ENCODE measurements around the gene SEC31A. TPM values are rescaled to one million over a fixed set of nuclear protein-coding genes. Genes with fewer than 3 reads are reported as not detected.
"Not testable (repeated sequence)": the region's sequence is repeated elsewhere in the genome, so short reads cannot be mapped to it uniquely, and the experiment has no call there.

The SEC31A gene
- total RNA-seq, 2 donors from 2014 or later = 191 to 196 TPM

GRCh38 chr4:82930848-82931755, 40.1 kb upstream of the SEC31A start:
- intact Hi-C loops (cut with DNase I) = no loop called here
- Histone ChIP-seq H3K9me3 (no peaks in the 10 kb centered on the region), H3K4me1 (replicated peaks) (no peaks in the 10 kb centered on the region), H3K27me3 (replicated peaks; ENCODE audit: insufficient read depth) (no peaks in the 10 kb centered on the region), H3K27ac (no peak overlapping the region), H3K36me3 (no peaks in the 10 kb centered on the region), H3K4me3 (no peak overlapping the region)
- no peak for DNase-seq (ENCODE audit: low spot score)
- 76% methylated on average over 5 of the region's 5 CpGs for WGBS
- TF ChIP-seq CTCF (IDR thresholded peaks at IDR 0.05) (no peak), POLR2AphosphoS5 (IDR thresholded peaks at IDR 0.05) (no peak), POLR2A (IDR thresholded peaks at IDR 0.05) (no peak)

GRCh38 chr4:82921795-82922194, 30.8 kb upstream of the SEC31A start:
- no peak overlapping the region for H3K27ac ChIP-seq

GRCh38 chr4:82919386-82919785, 28.4 kb upstream of the SEC31A start:
- no peak overlapping the region for H3K4me3 ChIP-seq
- no peaks in the 10 kb centered on the region for H3K4me1 ChIP-seq (replicated peaks)
- DNase-seq (ENCODE audit: low spot score) = no peak
- H3K27me3 ChIP-seq (replicated peaks; ENCODE audit: insufficient read depth) = no peaks in the 10 kb centered on the region
- no peak overlapping the region for H3K27ac ChIP-seq
- WGBS = 80% methylated on average over 2 of the region's 2 CpGs
- H3K9me3 ChIP-seq = no peaks in the 10 kb centered on the region
- H3K36me3 ChIP-seq = no peaks in the 10 kb centered on the region
- intact Hi-C loops (cut with DNase I) = no loop called here
- TF ChIP-seq CTCF (IDR thresholded peaks at IDR 0.05) (no peak), POLR2AphosphoS5 (IDR thresholded peaks at IDR 0.05) (no peak), POLR2A (IDR thresholded peaks at IDR 0.05) (no peak)

More at GRCh38 chr4:82921795-82922194, 30.8 kb upstream of the SEC31A start:
- Histone ChIP-seq H3K9me3 (no peaks in the 10 kb centered on the region), H3K27me3 (replicated peaks; ENCODE audit: insufficient read depth) (no peaks in the 10 kb centered on the region), H3K4me1 (replicated peaks) (no peaks in the 10 kb centered on the region), H3K36me3 (no peaks in the 10 kb centered on the region), H3K4me3 (no peak overlapping the region)
- no peak for DNase-seq (ENCODE audit: low spot score)
- intact Hi-C loops (cut with DNase I) = no loop called here
- no peak for TF ChIP-seq POLR2AphosphoS5 (IDR thresholded peaks at IDR 0.05)
- no peak for TF ChIP-seq CTCF (IDR thresholded peaks at IDR 0.05)
- TF ChIP-seq POLR2A (IDR thresholded peaks at IDR 0.05) = no peak

- no peak for DNase-seq (ENCODE audit: low spot score)
- Histone ChIP-seq H3K9me3 (no peaks in the 10 kb centered on the region), H3K4me1 (replicated peaks) (no peaks in the 10 kb centered on the region), H3K4me3 (no peak overlapping the region), H3K27ac (no peak overlapping the region), H3K36me3 (no peaks in the 10 kb centered on the region), H3K27me3 (replicated peaks; ENCODE audit: insufficient read depth) (no peaks in the 10 kb centered on the region)
- 92% methylated on average over 7 of the region's 7 CpGs for WGBS
- no peak for TF ChIP-seq POLR2A (IDR thresholded peaks at IDR 0.05)
- TF ChIP-seq CTCF (IDR thresholded peaks at IDR 0.05) = no peak
- no peak for TF ChIP-seq POLR2AphosphoS5 (IDR thresholded peaks at IDR 0.05)
- intact Hi-C loops (cut with DNase I) = no loop called here
These were observed 27.1 kb upstream of the SEC31A start for GRCh38 chr4:82918091-82918490.

GRCh38 chr4:82913968-82914367, 23.0 kb upstream of the SEC31A start:
- intact Hi-C loops (cut with DNase I); H3K4me1 ChIP-seq (replicated peaks); H3K27ac ChIP-seq; H3K27me3 ChIP-seq (replicated peaks; ENCODE audit: insufficient read depth); H3K9me3 ChIP-seq; H3K36me3 ChIP-seq; H3K4me3 ChIP-seq; DNase-seq (ENCODE audit: low spot score): not testable (repeated sequence)
- 94% methylated on average over 2 of the region's 2 CpGs for WGBS

Measured in prostate gland (tissue), 2 donors.